Breast epithelium (tissue), 4 donors: ENCODE results near the gene GALNTL6. TPM values are rescaled to one million over a fixed set of nuclear protein-coding genes. Genes with fewer than 3 reads are reported as not detected.

ENCODE experiments used
- DNase-seq, 2 donors: peaks; one replicate each; pipeline ENCODE4 v3.0.0-alpha.2; 2019; ENCODE audit warnings: low spot score in 2 of 2
- H3K27ac ChIP-seq, 2 donors: fragments of 200-600 bp; sonication (generic) in 1 of 2; one replicate each; pipeline ENCODE4 v1.5.1; 2016 to 2019; ENCODE audit warnings: mild to moderate bottlenecking in 1 of 2
- H3K27me3 ChIP-seq, 2 donors: fragments of 200-600 bp; sonication (generic) in 1 of 2; one replicate each; pipeline versions ENCODE4 v1.5.1 to v1.6.0; 2017 to 2019; ENCODE audit warnings: control low read depth in 1 of 2, mild to moderate bottlenecking in 1 of 2
- H3K36me3 ChIP-seq: fragments of 200-600 bp; one replicate; pipeline ENCODE4 v1.5.1; 2019
- H3K4me1 ChIP-seq, 2 donors: fragments of 200-600 bp; sonication (generic); one replicate each; pipeline ENCODE4 v1.5.1; 2016 to 2019; ENCODE audit warnings: control low read depth in 1 of 2
- H3K4me3 ChIP-seq, 3 donors: fragments of 200-600 bp; sonication (generic); 1 replicate in 2 of 3; 2 replicates in 1 of 3; pipeline ENCODE4 v1.5.1; 2016 to 2019; ENCODE audit warnings: mild to moderate bottlenecking in 3 of 3, moderate library complexity in 2 of 3
- H3K9me3 ChIP-seq, 2 donors: fragments of 200-600 bp; sonication (generic) in 1 of 2; one replicate each; pipeline ENCODE4 v1.5.1; 2016 to 2019; ENCODE audit warnings: control low read depth in 1 of 2
- POLR2A ChIP-seq: fragments of 450-650 bp; IDR thresholded peaks from one replicate; pipeline ENCODE4 v1.6.1; 2016; ENCODE audit warnings: antibody characterized with exemption, mild to moderate bottlenecking, moderate library complexity
- POLR2AphosphoS5 ChIP-seq, 3 donors: sonication (generic); formaldehyde crosslinking; IDR thresholded peaks; one replicate each; pipeline ENCODE4 v1.6.1; 2017; ENCODE audit warnings: antibody characterized with exemption in 3 of 3
- intact Hi-C: fragments of 100-400 bp; cut with DNase I; formaldehyde crosslinking; loops from one replicate; pipeline ENCODE4 v1.15.1; 2023; ENCODE audit warnings: low total_unique reads
- total RNA-seq, 3 donors: library from RNA; depleted of rRNA; stranded (reverse); fragments of >200 nt; gene quantifications; one replicate each; pipeline ENCODE4 v1.1.0, GENCODE V29; 2016
- TF ChIP-seq, protein P1 (sequence below), 3 donors: fragments of 450-650 bp; IDR thresholded peaks; one replicate each; pipeline ENCODE4 v1.5.1; 2016 to 2017; ENCODE audit warnings: antibody characterized with exemption in 3 of 3, mild to moderate bottlenecking in 3 of 3, moderate library complexity in 3 of 3

The GALNTL6 gene
- total RNA-seq, 3 donors from 2014 or later: 0.29 to 0.98 TPM; not detected in 1

- peaks cover 0 to 3% of the 10 kb centered on the region in 2 donors for H3K9me3 ChIP-seq
- no peak overlapping the region for H3K4me3 ChIP-seq
- H3K4me1 ChIP-seq: no peaks in the 10 kb centered on the region
- H3K36me3 ChIP-seq: no peaks in the 10 kb centered on the region
- DNase-seq: no peak
- TF ChIP-seq POLR2A: no peak
- TF ChIP-seq, protein P1, sequence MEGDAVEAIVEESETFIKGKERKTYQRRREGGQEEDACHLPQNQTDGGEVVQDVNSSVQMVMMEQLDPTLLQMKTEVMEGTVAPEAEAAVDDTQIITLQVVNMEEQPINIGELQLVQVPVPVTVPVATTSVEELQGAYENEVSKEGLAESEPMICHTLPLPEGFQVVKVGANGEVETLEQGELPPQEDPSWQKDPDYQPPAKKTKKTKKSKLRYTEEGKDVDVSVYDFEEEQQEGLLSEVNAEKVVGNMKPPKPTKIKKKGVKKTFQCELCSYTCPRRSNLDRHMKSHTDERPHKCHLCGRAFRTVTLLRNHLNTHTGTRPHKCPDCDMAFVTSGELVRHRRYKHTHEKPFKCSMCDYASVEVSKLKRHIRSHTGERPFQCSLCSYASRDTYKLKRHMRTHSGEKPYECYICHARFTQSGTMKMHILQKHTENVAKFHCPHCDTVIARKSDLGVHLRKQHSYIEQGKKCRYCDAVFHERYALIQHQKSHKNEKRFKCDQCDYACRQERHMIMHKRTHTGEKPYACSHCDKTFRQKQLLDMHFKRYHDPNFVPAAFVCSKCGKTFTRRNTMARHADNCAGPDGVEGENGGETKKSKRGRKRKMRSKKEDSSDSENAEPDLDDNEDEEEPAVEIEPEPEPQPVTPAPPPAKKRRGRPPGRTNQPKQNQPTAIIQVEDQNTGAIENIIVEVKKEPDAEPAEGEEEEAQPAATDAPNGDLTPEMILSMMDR (IDR thresholded peaks at IDR 0.05): no peak
- TF ChIP-seq POLR2AphosphoS5 (IDR thresholded peaks at IDR 0.05): no peak
- no peaks in the 10 kb centered on the region for H3K27me3 ChIP-seq
- H3K27ac ChIP-seq: no peak overlapping the region
- intact Hi-C loops: no loop called here
Observed at GRCh38 chr4:172514801-172515200, 701.6 kb downstream of the GALNTL6 start.

DNA sequence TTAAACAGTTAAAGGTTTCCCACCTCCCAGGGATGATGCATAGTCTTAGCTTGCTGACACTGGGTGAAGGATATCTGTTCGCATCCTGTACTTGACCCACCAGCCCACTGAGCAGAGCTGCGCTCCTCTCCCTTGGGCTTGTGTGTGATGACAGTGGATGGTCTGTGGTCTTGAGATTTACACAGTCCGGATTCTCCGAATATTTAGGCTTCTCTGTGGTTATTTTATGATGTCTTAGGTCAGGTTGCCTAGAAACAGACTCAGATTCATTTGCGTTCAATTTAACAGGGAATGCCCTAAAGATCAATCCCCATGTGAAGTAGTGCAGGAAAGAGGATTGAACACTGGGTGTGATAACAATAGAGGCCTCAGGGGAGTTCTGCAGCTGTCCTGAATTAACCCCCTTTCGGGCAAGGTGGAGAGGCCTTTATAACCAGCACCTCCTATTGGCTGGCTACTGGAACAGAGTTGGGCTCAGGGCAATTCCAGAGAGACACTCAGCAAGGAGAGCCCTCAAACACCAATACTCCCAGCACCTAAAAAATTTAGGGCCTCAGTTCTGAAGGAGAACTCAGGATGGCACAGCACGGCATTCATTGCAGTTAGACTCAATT is 702.2 kb downstream of the GALNTL6 start:
- no peak overlapping the region for H3K27ac ChIP-seq
- H3K4me3 ChIP-seq: no peak overlapping the region
- H3K9me3 ChIP-seq: peaks cover 0 to 3% of the 10 kb centered on the region in 2 donors
- no peak for DNase-seq
- TF ChIP-seq POLR2A: no peak
- H3K4me1 ChIP-seq: no peaks in the 10 kb centered on the region
- H3K36me3 ChIP-seq: no peaks in the 10 kb centered on the region
- H3K27me3 ChIP-seq: no peaks in the 10 kb centered on the region
- intact Hi-C loops: no loop called here

- intact Hi-C loops: no loop called here
- DNase-seq: no peak
- peaks cover 0 to 3% of the 10 kb centered on the region in 2 donors for H3K9me3 ChIP-seq
Observed at GRCh38 chr4:172517391-172517790, 704.2 kb downstream of the GALNTL6 start.

GRCh38 chr4:172521248-172521647 is 708.0 kb downstream of the GALNTL6 start:
- no peaks in the 10 kb centered on the region for H3K9me3 ChIP-seq
- no peak overlapping the region for H3K27ac ChIP-seq
- no peaks in the 10 kb centered on the region for H3K27me3 ChIP-seq
- no peak for TF ChIP-seq POLR2AphosphoS5 (IDR thresholded peaks at IDR 0.05)
- no peak for TF ChIP-seq POLR2A
- TF ChIP-seq, protein P1 (IDR thresholded peaks at IDR 0.05): no peak
- intact Hi-C loops: no loop called here
- H3K36me3 ChIP-seq: no peaks in the 10 kb centered on the region
- no peak overlapping the region for H3K4me3 ChIP-seq
- no peaks in the 10 kb centered on the region for H3K4me1 ChIP-seq
- DNase-seq: no peak

More at GRCh38 chr4:172517391-172517790, 704.2 kb downstream of the GALNTL6 start:
- TF ChIP-seq, protein P1 (IDR thresholded peaks at IDR 0.05): no peak
- TF ChIP-seq POLR2A (no peak), POLR2AphosphoS5 (IDR thresholded peaks at IDR 0.05) (no peak)
- Histone ChIP-seq H3K27me3 (no peaks in the 10 kb centered on the region), H3K27ac (no peak overlapping the region), H3K36me3 (no peaks in the 10 kb centered on the region), H3K4me3 (no peak overlapping the region), H3K4me1 (no peaks in the 10 kb centered on the region)

DNA sequence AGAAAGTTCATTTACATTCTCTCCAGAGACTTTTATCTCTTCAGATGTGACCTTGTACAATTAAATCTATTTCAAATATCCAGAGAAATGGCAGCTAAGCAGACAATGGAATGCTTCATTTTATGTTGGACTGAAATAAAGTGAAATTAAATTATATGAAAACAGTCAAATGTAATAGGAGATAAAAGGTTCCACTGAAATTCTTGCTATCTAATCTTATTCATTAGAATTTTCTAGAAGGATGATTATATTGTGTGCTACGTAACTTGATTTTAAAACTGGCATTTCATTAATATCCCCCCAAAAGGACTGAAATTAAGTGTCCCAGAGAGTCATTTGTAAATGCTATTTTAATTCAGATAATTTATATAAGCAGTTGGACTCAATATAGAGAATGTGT is 708.5 kb downstream of the GALNTL6 start:
- H3K36me3 ChIP-seq: no peaks in the 10 kb centered on the region
- intact Hi-C loops: no loop called here
- no peaks in the 10 kb centered on the region for H3K4me1 ChIP-seq
- H3K27me3 ChIP-seq: no peaks in the 10 kb centered on the region
- TF ChIP-seq POLR2AphosphoS5 (IDR thresholded peaks at IDR 0.05) (no peak), POLR2A (no peak)
- TF ChIP-seq, protein P1 (IDR thresholded peaks at IDR 0.05): no peak
- no peak overlapping the region for H3K27ac ChIP-seq
- no peaks in the 10 kb centered on the region for H3K9me3 ChIP-seq
- no peak for DNase-seq
- no peak overlapping the region for H3K4me3 ChIP-seq
